HG03457 (cell line): ENCODE results near the gene UBFD1.
"Not testable (repeated sequence)": the region's sequence is repeated elsewhere in the genome, so short reads cannot be mapped to it uniquely, and the experiment has no call there.

ENCODE experiments used
- ATAC-seq: cut with Tn5 transposase; IDR thresholded peaks from one replicate; pipeline ENCODE4 v1.9.1; 2021; ENCODE audit warnings: moderate number of reproducible peaks; ENCODE audit not compliant: unreplicated experiment

The UBFD1 gene, protein sequence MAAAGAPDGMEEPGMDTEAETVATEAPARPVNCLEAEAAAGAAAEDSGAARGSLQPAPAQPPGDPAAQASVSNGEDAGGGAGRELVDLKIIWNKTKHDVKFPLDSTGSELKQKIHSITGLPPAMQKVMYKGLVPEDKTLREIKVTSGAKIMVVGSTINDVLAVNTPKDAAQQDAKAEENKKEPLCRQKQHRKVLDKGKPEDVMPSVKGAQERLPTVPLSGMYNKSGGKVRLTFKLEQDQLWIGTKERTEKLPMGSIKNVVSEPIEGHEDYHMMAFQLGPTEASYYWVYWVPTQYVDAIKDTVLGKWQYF

DNA sequence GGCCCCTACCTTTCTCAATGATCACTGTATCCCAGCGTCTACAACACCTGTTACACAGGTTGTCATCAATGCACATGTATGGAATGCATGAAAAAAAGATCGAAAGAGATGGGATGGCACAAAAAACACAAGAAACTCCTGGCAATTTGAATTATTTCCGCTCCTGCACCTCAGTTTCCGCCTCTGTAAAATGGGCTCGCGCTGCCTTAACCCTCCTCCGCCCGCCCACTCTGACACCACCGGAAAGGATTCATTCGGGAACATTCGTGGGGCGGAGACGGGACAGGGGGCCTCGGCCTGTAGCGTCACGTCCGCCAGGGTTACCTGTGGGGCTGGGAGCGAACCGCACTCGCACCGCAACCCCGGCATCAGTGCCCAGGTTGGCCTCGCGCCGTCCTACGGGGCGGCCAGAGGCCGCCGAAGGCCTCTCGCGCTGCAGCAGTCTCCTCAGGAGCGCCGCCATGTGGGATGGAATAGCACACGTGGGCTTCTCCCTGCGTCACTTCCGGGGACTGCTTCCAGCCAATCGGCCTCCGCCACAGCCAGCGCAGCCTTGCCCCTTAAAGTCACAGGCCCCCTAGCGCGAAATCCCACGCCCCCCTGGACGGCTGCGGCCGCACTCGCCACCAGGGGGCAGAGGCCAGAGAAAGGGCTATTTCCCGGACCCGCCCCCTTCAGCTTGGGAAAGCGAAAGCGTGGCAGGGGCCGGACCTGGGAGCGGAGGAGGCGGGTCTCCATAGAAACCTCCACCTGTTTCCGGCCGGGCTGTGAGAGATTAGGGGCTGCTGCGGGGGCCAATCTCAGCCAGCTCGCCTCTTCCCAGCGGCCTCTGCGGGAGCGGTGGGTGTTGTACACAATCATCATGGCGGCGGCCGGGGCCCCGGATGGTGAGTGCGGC is at the start of gene UBFD1, which contains the start of gene EARS2:
UBFD1 (plus strand) TSS at position 847 of the 898 bp plus-strand sequence; CDS start at position 863, 16 bp downstream.
EARS2 (minus strand) TSS at position 470 of the 898 bp plus-strand sequence; CDS start at position 463, 7 bp downstream.
- peak; percentile 73 for ATAC-seq

GRCh38 chr16:23508589-23509440 is 48.7 kb upstream of the UBFD1 start:
- no peak for ATAC-seq

DNA sequence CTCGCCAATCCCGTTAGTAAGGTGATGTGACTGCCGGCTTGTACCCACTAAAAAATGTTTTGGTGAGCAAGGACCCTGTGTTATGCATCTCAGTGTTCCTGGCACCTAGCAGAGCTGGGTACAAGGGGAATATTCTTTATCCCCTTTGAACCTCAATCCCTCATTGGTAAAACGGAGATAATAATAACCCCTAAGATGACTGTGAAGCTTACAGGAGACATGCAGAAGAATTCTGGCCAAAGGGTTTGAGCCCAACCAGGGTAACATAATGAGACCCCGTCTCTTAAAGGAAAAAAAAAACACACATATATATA is 48.1 kb upstream of the UBFD1 start:
- no peak for ATAC-seq

DNA sequence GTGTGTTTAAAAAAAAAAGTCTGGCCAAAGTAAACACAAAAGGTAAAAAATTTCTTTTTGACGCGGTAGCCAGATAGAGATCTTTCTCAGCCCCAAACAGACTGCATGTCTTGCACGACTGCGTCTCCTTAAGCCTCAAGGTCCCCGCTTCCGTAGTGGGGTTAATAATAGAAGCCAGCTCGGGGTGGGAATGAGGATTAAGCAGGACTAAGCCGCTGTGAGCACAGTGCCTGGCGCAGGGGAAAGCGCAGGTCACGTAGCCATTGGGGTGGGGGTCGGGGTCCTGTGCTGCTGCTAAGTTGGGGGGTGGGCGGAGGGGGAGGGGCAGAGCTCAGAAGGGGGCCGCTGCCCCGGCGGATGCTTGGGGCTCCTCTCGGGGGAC is 47.8 kb upstream of the UBFD1 start:
- no peak for ATAC-seq

- ATAC-seq = peak; percentile 56
These were observed 47.2 kb upstream of the UBFD1 start, which contains the start of gene GGA2 for GRCh38 chr16:23510164-23510914. GGA2 (minus strand) TSS chr16:23510494; CDS start chr16:23510411, 83 bp downstream.

DNA sequence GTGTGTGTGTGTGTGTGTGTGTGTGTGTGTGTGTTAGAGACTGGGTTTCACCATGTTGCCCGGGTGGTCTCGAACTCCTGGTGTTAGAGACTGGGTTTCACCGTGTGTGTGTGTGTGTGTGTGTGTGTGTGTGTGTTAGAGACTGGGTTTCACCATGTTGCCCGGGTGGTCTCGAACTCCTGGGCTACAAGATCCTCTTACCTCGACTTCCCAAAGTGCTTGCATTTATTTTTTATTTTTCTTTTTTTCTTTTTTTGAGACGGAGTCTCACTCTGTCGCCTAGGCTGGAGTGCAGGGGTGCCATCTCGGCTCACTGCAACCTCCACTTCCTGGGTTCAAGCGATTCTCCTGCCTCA is 46.6 kb upstream of the UBFD1 start:
- ATAC-seq = not testable (repeated sequence)

DNA sequence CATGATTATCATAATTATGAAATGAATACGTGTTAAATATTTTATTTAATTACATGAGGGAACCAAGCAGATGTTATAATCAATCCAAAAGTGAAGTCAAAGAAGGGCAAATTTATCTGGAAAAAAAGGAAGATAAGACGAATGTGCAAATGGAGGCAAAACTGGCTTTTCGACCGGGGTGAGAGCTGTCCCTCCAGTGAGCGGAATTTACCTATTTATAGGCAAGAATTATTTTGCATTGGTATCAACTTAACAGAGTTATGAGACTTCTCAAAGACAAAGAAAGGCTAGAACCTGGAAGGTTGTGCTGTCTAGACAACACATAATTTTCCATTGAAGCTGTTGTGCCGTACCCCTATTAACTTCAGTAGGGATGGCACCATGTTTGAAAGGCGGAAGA is 45.8 kb upstream of the UBFD1 start:
- no peak for ATAC-seq

GRCh38 chr16:23512168-23512695 is 45.3 kb upstream of the UBFD1 start:
- ATAC-seq = no peak

GRCh38 chr16:23514381-23515152 is 43.0 kb upstream of the UBFD1 start:
- ATAC-seq = no peak

DNA sequence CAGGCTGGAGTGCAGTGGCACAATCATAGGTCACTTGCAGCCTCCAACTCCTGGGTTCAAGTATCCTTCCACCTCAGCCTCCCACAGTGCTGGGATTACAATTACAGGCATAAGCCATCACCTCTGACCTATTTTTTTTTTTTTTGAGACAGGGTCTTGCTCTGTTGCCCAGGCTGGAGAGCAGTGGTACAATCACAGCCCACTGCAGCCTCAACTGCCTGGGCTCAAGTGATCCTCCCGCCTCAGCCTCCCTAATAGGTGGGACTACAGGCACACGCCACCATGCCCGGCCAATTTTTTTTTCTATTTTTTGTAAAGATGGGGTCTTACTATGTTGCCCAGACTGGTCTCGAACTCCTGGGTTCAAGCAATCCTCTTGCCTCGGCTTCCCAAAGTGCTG is 41.6 kb upstream of the UBFD1 start:
- no peak for ATAC-seq

- ATAC-seq = no peak
These were observed 41.0 kb upstream of the UBFD1 start for GRCh38 chr16:23516366-23517137.

DNA sequence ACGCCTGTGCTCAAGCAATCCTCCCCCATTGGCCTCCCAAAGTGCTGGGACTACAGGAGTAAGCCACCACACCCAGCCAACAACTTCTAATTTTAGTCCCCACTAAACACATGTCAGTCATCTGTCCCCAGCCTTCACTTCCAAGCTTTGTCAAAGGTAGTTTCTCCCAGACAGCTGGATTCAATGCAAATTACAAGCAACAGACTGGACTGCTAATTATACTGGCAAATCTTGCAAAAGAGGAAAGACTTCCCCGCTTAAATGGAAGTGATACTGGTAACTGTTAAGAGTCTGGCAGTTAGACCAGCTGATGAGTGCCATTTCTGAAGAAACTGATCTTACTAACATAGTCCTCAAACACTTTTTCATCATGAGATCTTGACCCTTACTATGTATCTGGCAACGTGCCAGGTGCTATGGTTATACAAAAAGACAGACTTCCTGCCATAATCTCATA is 39.1 kb upstream of the UBFD1 start:
- no peak for ATAC-seq

- no peak for ATAC-seq
These were observed 38.2 kb upstream of the UBFD1 start for GRCh38 chr16:23519282-23519681.

GRCh38 chr16:23520500-23520899 is 37.0 kb upstream of the UBFD1 start:
- no peak for ATAC-seq

DNA sequence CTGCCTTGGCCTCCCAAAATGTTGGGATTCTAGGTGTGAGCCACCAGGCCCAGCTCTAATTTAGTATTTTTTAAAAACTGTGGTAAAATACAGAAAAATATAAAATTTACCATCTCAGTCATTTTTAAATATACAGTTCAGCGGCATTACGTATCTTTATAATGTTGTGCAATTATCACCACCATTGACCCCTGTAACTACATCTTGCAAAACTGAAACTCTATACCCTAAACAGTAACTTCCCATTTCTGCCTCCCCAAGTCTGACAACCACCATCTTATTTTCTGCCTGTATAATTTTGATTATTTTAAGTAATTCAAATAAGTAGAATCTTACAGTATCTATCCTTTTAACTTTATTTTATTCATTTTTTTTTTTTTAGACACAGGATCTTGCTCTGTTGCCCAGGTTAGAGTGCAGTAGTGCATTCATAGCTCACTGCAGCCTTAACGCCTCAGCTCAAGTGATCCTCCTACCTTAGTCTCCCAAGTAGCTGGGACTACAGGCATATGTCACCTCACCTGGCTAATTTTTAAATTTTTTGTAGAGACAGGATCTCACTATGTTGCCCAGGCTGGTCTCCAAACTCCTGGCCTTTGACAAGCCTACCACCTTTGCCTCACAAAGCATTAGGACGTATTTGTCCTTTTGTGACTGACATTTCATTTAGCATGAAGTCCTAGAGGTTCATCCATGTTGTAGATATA is 36.3 kb upstream of the UBFD1 start:
- no peak for ATAC-seq

GRCh38 chr16:23521965-23522364 is 35.6 kb upstream of the UBFD1 start:
- ATAC-seq = no peak

DNA sequence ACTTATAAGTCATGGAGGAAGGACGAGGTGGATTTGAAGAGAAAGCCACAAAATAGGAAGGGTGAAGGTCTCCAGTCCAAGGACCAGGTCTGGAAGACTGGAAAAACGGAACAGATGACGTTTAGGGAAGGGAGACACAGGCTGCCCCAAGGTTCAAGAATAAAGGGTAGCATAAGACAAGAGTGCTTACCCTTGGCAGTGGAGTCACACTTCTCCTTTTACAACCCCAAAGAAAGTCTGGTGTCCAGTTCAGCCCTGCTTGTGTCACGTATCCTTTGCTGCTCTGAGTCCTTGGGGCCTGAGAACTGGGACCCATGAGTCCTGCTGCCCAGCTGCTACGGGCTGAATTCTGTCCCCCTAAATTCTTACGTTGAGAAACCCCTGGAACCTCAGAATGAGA is 34.2 kb upstream of the UBFD1 start:
- no peak for ATAC-seq

DNA sequence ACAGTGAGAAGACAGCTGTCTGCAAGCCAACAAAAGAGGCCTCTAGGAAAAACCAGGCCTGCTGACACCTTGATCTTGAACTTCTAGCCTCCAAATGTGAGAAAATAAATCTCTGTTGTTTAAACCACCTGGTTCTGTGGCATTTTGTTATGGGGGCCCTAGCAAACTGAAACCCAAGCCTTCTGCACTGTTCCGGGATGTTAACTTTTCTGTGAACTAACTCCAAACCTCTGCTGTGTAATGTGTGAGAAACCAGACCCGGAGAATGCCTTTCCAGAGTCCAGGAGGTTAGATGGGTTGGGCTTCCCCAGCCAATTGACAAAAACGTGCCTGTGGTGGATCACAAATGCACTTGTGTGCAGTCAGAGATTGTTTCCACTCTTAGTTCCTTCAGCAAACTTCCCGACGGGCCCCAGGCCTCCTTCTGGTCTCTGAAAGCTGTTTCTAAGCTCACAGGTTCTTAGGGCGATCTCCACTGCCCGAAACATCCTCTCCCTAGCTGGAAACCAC is 33.6 kb upstream of the UBFD1 start:
- no peak for ATAC-seq
